Lung (tissue), 12 donors: Measurements from ENCODE around the gene RFX1. TPM values are rescaled to one million over a fixed set of nuclear protein-coding genes. Genes with fewer than 3 reads are reported as not detected.

Experiments used
- ATAC-seq: fragments of 200-7000 bp; cut with Tn5 transposase; one replicate; pipeline ENCODE4 v1.9.1; 2020; ENCODE audit warnings: moderate number of reproducible peaks; ENCODE audit not compliant: insufficient read depth, low FRiP score
- DNase-seq, 3 donors: peaks; one replicate each; pipeline ENCODE4 v3.0.0-alpha.2; 2013 to 2017
- H3K27ac ChIP-seq, 2 donors: one replicate each; pipeline ENCODE4 v1.5.1; 2013; ENCODE audit warnings: mild to moderate bottlenecking in 2 of 2, moderate library complexity in 2 of 2, control low read depth in 1 of 2, inconsistent platforms in 1 of 2, low read depth in 1 of 2, low read length in 1 of 2
- H3K27me3 ChIP-seq, 3 donors: one replicate each; pipeline ENCODE4 v1.5.1; 2013; ENCODE audit warnings: low read length in 2 of 3; ENCODE audit not compliant: control insufficient read depth in 3 of 3, insufficient read depth in 3 of 3
- H3K36me3 ChIP-seq, 4 donors: one replicate each; pipeline ENCODE4 v1.5.1; 2013; ENCODE audit warnings: low read length in 4 of 4, mild to moderate bottlenecking in 1 of 4, moderate library complexity in 1 of 4; ENCODE audit not compliant: control insufficient read depth in 4 of 4, insufficient read depth in 4 of 4
- H3K4me1 ChIP-seq, 5 donors: one replicate each; pipeline ENCODE4 v1.5.1; 2013; ENCODE audit warnings: low read length in 5 of 5, mild to moderate bottlenecking in 2 of 5, moderate library complexity in 1 of 5; ENCODE audit not compliant: control insufficient read depth in 5 of 5, insufficient read depth in 5 of 5
- H3K4me3 ChIP-seq: one replicate; pipeline ENCODE4 v1.5.1; 2013; ENCODE audit warnings: mild to moderate bottlenecking, control low read depth, moderate library complexity
- H3K9ac ChIP-seq, 2 donors: one replicate each; pipeline ENCODE4 v1.5.1; 2013; ENCODE audit warnings: low read length in 2 of 2, control low read depth in 1 of 2; ENCODE audit not compliant: insufficient read depth in 1 of 2
- H3K9me3 ChIP-seq, 4 donors: one replicate each; pipeline ENCODE4 v1.5.1; 2013; ENCODE audit warnings: low read length in 3 of 4, mild to moderate bottlenecking in 1 of 4, moderate library complexity in 1 of 4; ENCODE audit not compliant: control insufficient read depth in 4 of 4, insufficient read depth in 3 of 4
- CTCF ChIP-seq: IDR thresholded peaks from 2 replicates; pipeline ENCODE4 v1.5.1; 2012; ENCODE audit warnings: mild to moderate bottlenecking; ENCODE audit errors: control extremely low read depth, extremely low read depth
- WGBS, 2 donors: extraction: QIAGEN DNeasy Blood & Tissue Kit; methylation state at CpG; one replicate each; pipeline ENCODE4 v1.1.7; 2013; 5-methylcytosine and 5-hydroxymethylcytosine counted together
- polyA plus RNA-seq, 2 donors: library from polyadenylated mRNA; stranded (reverse); fragments of 200-250 nt; gene quantifications; one replicate each; pipeline ENCODE4 v1.2.1, GENCODE V29; 2013
- total RNA-seq, 2 donors: library from RNA; depleted of rRNA in 1 of 2; stranded (reverse); fragments of >200 nt in 1 of 2; gene quantifications; one replicate each; pipeline ENCODE4 v1.2.1, GENCODE V29; 2014 to 2021
- donor health status: control.
- donor health status: control.
- donor health status: Bipolar disorder and iron deficiency.
- donor health status: healthy.
- donor health status: DM: yes; HTN: yes; CAD: no.

RFX1 gene
- total and polyA plus RNA-seq, 4 donors, result 5.7 to 18.6 (median 8.0) TPM

DNA sequence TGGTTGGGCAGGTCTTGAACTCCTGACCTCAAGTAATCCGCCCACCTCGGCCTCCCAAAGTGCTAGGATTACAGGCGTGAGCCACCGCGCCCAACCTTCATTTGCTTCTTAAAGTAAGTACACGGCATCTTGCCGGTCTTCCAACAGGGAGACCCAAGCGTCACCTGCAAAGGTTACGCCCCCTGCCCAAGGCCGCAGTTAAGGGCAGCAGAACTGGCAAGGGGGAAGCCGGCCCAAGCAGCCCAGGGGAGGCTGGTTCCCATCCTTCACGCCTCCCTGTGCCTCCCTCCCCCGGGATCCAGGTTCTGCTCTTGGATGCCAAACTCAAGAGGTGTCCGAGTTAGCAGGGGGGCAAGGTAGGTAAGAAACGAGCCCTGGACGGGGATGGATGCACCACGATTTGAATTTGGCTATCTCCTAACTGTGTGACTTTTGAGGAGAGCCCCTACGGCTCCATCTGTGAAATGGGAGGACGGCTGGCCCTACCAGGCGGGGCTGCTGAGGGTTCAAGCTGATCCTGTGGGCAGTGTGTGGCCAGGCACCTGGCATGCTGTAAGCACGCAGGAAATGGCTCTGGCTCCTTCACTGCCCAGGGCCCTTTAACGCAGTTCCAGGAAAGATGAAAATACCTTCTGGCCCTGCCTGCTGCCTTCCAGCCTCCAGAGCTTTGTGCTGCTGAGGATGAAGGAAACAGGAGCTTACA is 9.0 kb downstream of the RFX1 start:
- 94 to 97% methylated on average over 22 of the region's 22 CpGs for WGBS, 2 donors
- DNase-seq, result no peak

DNA sequence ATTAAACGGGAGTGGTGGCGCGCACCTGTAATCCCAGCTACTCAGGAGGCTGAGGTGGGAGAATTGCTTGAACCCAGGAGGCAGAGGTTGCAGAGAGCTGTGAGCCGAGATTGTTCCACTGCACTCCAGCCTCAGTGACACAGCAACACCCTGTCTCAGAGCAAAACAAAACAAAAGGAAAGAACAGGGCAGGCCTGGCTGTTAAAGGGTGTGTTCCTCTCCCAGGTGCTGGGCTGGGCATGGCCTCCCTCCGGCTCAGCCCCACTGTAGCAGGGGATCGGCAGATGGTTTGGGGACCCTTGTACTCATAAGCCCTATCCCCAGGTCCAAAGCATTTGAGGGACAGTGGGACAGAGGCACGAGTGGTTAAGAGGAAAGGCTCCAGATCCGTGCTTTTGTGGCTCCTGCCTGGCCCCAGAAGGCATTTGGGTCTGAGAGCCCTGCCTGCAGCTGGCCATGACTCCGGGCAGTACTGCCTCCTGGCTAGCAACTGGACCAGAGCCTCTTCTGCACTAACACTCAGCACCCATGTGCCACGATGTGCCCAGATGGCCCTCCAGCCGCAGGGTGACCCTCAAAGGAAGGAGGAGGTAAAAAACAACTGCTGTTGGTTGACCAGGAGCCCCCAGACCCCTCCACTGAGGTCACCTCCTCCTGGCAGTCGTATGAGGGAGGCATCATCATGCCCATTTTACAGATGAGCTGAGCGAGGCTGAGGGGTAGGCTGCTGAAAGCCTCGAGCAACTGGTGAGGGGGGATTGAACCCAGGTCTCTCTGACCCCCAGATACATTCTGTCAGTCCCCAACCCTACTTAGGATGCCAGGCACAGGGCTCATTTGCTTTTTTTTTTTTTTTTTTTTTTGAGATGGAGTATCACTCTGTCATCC is 10.0 kb downstream of the RFX1 start:
- ATAC-seq (no peak), DNase-seq (no peak)
- peaks cover 0 to 5% (median under 1%) of the 10 kb centered on the region in 4 donors for H3K9me3 ChIP-seq
- H3K4me1 ChIP-seq, result no peaks in the 10 kb centered on the region
- H3K4me3 ChIP-seq, result no peak overlapping the region
- no peak overlapping the region for H3K9ac ChIP-seq
- peaks cover 0 to 26% (median 13%) of the 10 kb centered on the region in 4 donors for H3K36me3 ChIP-seq
- H3K27ac ChIP-seq, result peak overlapping the region in 1 of 2 donors; percentile 28
- no peak for TF ChIP-seq CTCF
- H3K27me3 ChIP-seq, result no peaks in the 10 kb centered on the region
- WGBS, 2 donors, result 95 to 96% methylated on average over 14 of the region's 14 CpGs

More for the DNA sequence above, 9.0 kb downstream of the RFX1 start:
- Histone ChIP-seq H3K4me3 (no peak overlapping the region), H3K36me3 (peaks cover 0 to 25% (median 9%) of the 10 kb centered on the region in 4 donors), H3K9ac (no peak overlapping the region), H3K4me1 (peaks cover 0 to 1% (median 0%) of the 10 kb centered on the region in 5 donors), H3K27ac (no peak overlapping the region), H3K9me3 (peaks cover 0 to 5% (median under 1%) of the 10 kb centered on the region in 4 donors), H3K27me3 (no peaks in the 10 kb centered on the region)
- TF ChIP-seq CTCF, result no peak
- ATAC-seq, result no peak

GRCh38 chr19:13995017-13995728 is 10.9 kb downstream of the RFX1 start:
- no peak overlapping the region for H3K4me3 ChIP-seq
- no peak overlapping the region for H3K9ac ChIP-seq
- H3K4me1 ChIP-seq, result no peaks in the 10 kb centered on the region
- H3K9me3 ChIP-seq, result peaks cover 0 to 5% (median under 1%) of the 10 kb centered on the region in 4 donors
- WGBS, 2 donors, result 87 to 89% methylated on average over 13 of the region's 13 CpGs
- ATAC-seq (no peak), DNase-seq (no peak)
- peaks cover 0 to 27% (median 15%) of the 10 kb centered on the region in 4 donors for H3K36me3 ChIP-seq
- H3K27me3 ChIP-seq, result no peaks in the 10 kb centered on the region
- H3K27ac ChIP-seq, result no peak overlapping the region
- TF ChIP-seq CTCF, result no peak
